Cardiac fibroblast (primary cell): Measurements from ENCODE around the gene BTBD17.

ENCODE experiments used
- DNase-seq, 2 donors: peaks; one replicate each; pipeline versions ENCODE4 v3.0.0 to v3.0.0-alpha.2; 2010; ENCODE audit warnings: low read depth in 2 of 2
- H3K4me3 ChIP-seq, 2 donors: replicated peaks in 1 of 2; 1 replicate in 1 of 2; 2 replicates in 1 of 2; pipeline ENCODE4 v1.5.1; 2011; ENCODE audit warnings: low read depth in 2 of 2, low read length in 2 of 2, mild to moderate bottlenecking in 2 of 2, moderate library complexity in 1 of 2
- CTCF ChIP-seq: IDR thresholded peaks from one replicate; pipeline ENCODE4 v1.5.1; 2011; ENCODE audit warnings: low read depth, mild to moderate bottlenecking, low read length, inconsistent platforms

Gene BTBD17

DNA sequence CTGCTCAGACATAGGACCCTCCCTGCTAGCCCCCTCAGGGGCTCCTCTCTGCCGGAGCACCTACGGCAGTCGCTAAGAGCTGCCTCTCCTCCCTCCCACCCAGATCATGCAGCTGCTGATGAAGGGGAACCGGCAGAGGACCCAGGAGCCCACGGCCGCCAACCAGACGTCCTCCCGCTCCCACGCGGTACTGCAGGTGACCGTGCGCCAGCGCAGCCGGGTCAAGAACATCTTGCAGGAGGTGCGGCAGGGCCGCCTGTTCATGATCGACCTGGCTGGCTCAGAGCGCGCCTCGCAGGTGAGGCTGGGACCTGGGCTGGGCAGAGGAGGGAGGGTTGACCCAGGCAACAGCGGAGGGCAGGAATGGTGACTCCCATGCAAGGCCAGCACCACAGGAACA is 17.0 kb downstream of the BTBD17 start:
- H3K4me3 ChIP-seq = no peak overlapping the region
- TF ChIP-seq CTCF = no peak
- DNase-seq = no peak

DNA sequence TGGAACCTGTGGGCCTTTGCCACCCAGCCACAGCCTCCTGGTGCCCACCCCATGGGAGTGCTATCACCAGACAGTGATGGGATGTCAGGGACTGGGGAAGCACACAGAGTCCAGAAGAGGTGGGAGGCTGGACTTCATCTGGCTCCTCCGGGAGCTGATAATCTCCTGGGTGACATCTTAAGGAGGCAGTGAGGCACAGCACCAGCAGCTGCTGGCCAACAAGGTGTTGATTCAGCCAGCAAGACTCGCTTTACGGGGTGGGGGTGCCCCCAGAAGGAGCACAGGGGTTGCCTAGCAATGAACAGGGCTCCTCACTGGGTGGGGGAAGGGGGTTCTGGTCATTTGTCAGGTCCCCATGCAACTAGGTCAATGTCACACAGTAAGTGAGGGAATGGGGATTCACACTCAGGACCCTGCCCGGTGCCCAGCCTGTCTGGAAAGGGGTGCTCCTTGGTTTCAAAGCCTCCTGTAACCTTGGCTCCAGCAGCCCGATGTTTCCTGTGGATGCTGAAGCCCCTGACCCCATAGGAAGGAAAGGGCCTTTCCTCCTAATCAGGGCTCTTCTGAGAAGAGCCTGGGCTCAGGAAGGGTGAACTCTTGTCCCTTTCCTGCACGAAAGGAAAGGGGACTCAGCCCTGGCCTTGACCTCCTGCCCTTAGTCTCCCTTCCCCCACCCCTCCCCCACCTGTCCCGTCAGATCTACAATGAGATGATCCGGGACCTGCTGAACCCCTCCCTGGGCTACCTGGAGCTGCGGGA is 18.0 kb downstream of the BTBD17 start:
- H3K4me3 ChIP-seq = no peak overlapping the region
- TF ChIP-seq CTCF = no peak
- DNase-seq = no peak

- no peak for TF ChIP-seq CTCF
- no peak overlapping the region for H3K4me3 ChIP-seq
- DNase-seq = no peak
These were observed 18.5 kb downstream of the BTBD17 start for GRCh38 chr17:74343121-74343520.

GRCh38 chr17:74342224-74342623 is 19.4 kb downstream of the BTBD17 start:
- no peak for TF ChIP-seq CTCF
- no peak for DNase-seq

GRCh38 chr17:74340470-74341023 is 21.1 kb downstream of the BTBD17 start:
- no peak for TF ChIP-seq CTCF
- DNase-seq = no peak
- no peak overlapping the region for H3K4me3 ChIP-seq

More at GRCh38 chr17:74342224-74342623, 19.4 kb downstream of the BTBD17 start:
- H3K4me3 ChIP-seq = no peak overlapping the region

GRCh38 chr17:74339537-74340195 is 22.0 kb downstream of the BTBD17 start:
- no peak for TF ChIP-seq CTCF
- H3K4me3 ChIP-seq = no peak overlapping the region
- no peak for DNase-seq
